Naive thymus-derived CD4-positive, alpha-beta T cell (primary cell): Measurements from ENCODE around the gene CREB3L4. TPM values are rescaled to one million over a fixed set of nuclear protein-coding genes. Genes with fewer than 3 reads are reported as not detected.
A peak's percentile ranks its signal among the peaks of the same experiment; 100 is the strongest.
"Not testable (repeated sequence)": the region's sequence is repeated elsewhere in the genome, so short reads cannot be mapped to it uniquely, and the experiment has no call there.

Experiments
- ATAC-seq: fragments of 150-1000 bp; cut with Tn5 transposase; 2 replicates; pipeline ENCODE4 v1.10.0; 2021; ENCODE audit warnings: mild to moderate bottlenecking, moderate library complexity
- CTCF ChIA-PET: fragments of 350-600 bp; sonication (Branson Sonifier 250); formaldehyde crosslinking; loops from one replicate; lab custom pipeline; 2021; ENCODE audit warnings: antibody characterized with exemption; lab: Charles Lee
- POLR2A ChIA-PET: fragments of 350-600 bp; sonication (Branson Sonifier 250); formaldehyde crosslinking; loops from one replicate; lab custom pipeline; 2021; ENCODE audit warnings: antibody characterized with exemption, inconsistent platforms; lab: Charles Lee
- DNase-seq, 9 donors: peaks; one replicate each; pipeline versions ENCODE4 v3.0.0 to v3.0.0-alpha.2; 2020 to 2022; ENCODE audit warnings: mixed read lengths in 1 of 9
- H3K27ac ChIP-seq: one replicate; pipeline ENCODE4 v1.7.0; 2013; ENCODE audit warnings: mild to moderate bottlenecking, low read depth, low read length, moderate library complexity
- H3K27me3 ChIP-seq, 2 donors: one replicate each; pipeline ENCODE4 v1.7.0; 2013; ENCODE audit warnings: low read length in 2 of 2, mild to moderate bottlenecking in 2 of 2, moderate library complexity in 2 of 2; ENCODE audit not compliant: control insufficient read depth in 2 of 2, insufficient read depth in 2 of 2
- H3K36me3 ChIP-seq, 3 experiments: 1 replicate in 2 of 3; 2 replicates in 1 of 3; pipeline ENCODE4 v1.7.0; 2013; ENCODE audit warnings: low read length in 3 of 3, mild to moderate bottlenecking in 3 of 3, moderate library complexity in 1 of 3; ENCODE audit not compliant: insufficient read depth in 3 of 3, control insufficient read depth in 2 of 3
- H3K4me1 ChIP-seq, 2 donors: one replicate each; pipeline ENCODE4 v1.7.0; 2013; ENCODE audit warnings: low read length in 2 of 2, mild to moderate bottlenecking in 2 of 2, moderate library complexity in 1 of 2; ENCODE audit not compliant: control insufficient read depth in 2 of 2, insufficient read depth in 2 of 2
- H3K4me3 ChIP-seq: 2 replicates; pipeline ENCODE4 v1.7.0; 2013; ENCODE audit warnings: mild to moderate bottlenecking, low read length
- H3K9me3 ChIP-seq, 3 experiments: 1 replicate in 2 of 3; 2 replicates in 1 of 3; pipeline ENCODE4 v1.7.0; 2013; ENCODE audit warnings: low read length in 3 of 3; ENCODE audit not compliant: control insufficient read depth in 2 of 3
- H3K27ac Mint-ChIP-seq, 9 donors: one replicate each; pipeline ENCODE4 v1.8.0; 2020 to 2022; ENCODE audit warnings: mixed read lengths in 9 of 9, mild to moderate bottlenecking in 8 of 9, moderate library complexity in 5 of 9, inconsistent platforms in 2 of 9
- H3K27me3 Mint-ChIP-seq, 5 donors: one replicate each; pipeline ENCODE4 v1.8.0; 2021 to 2022; ENCODE audit warnings: mixed read lengths in 5 of 5, mild to moderate bottlenecking in 1 of 5
- H3K36me3 Mint-ChIP-seq, 5 donors: one replicate each; pipeline ENCODE4 v1.8.0; 2020 to 2022; ENCODE audit warnings: mixed read lengths in 5 of 5, mild to moderate bottlenecking in 3 of 5, inconsistent platforms in 1 of 5
- H3K4me1 Mint-ChIP-seq, 7 donors: one replicate each; pipeline ENCODE4 v1.8.0; 2020 to 2022; ENCODE audit warnings: mixed read lengths in 7 of 7, mild to moderate bottlenecking in 3 of 7, inconsistent platforms in 1 of 7
- H3K4me3 Mint-ChIP-seq, 10 donors: one replicate each; pipeline ENCODE4 v1.8.0; 2020 to 2022; ENCODE audit warnings: mild to moderate bottlenecking in 10 of 10, mixed read lengths in 10 of 10, moderate library complexity in 6 of 10, inconsistent platforms in 2 of 10
- H3K9me3 Mint-ChIP-seq, 11 donors: one replicate each; pipeline ENCODE4 v1.8.0; 2020 to 2022; ENCODE audit warnings: mixed read lengths in 11 of 11, mild to moderate bottlenecking in 4 of 11, inconsistent platforms in 1 of 11, moderate library complexity in 1 of 11
- intact Hi-C, 2 donors: fragments of 100-400 bp; cut with micrococcal nuclease; formaldehyde crosslinking; loops; one replicate each; pipeline ENCODE4 v1.15.1; 2023
- polyA plus RNA-seq, 2 donors: library from polyadenylated mRNA; unstranded; fragments of 300-500 nt; fragmentation: Illumina TruSeq; gene quantifications; one replicate each; pipeline ENCODE4 v1.2.3, GENCODE V29; 2021
- total RNA-seq, 6 experiments: library from RNA in 5 of 6; stranded (reverse) in 5 of 6; gene quantifications; 1 replicate in 5 of 6; 2 replicates in 1 of 6; pipeline ENCODE4 v1.2.3 and lab custom pipeline; 2021 to 2026

CREB3L4 gene
- total and polyA plus RNA-seq, 7 experiments from 2014 or later: 4.6 to 8.4 (median 7.0) TPM

- DNase-seq: no peak
- H3K36me3 ChIP-seq: peaks cover 0 to 46% (median 3%) of the 10 kb centered on the region in 3 experiments
- ATAC-seq: no peak
- intact Hi-C loops: no loop called here
- peaks cover 9 to 21% of the 10 kb centered on the region in 2 donors for H3K4me1 ChIP-seq
- no peaks in the 10 kb centered on the region for H3K9me3 Mint-ChIP-seq
- ChIA-PET CTCF (interaction anchor here (1.3 to 2.0 kb wide), 2 partner anchors 16 to 70 kb away, joined by 3 to 5 read pairs; no protein-coding TSS in a partner anchor), POLR2A (interaction anchor here (1.3 to 8.8 kb wide), 6 partner anchors 6 to 28 kb away, joined by 6 to 157 read pairs (median 56); partner anchors contain the start of genes CREB3L4, CRTC2, DENND4B and RAB13)
- H3K27ac Mint-ChIP-seq: peak overlapping the region in 5 of 9 donors; percentile 28 to 67 (median 29)
- peaks cover 17 to 59% (median 48%) of the 10 kb centered on the region in 7 donors for H3K4me1 Mint-ChIP-seq
- no peak overlapping the region for H3K27ac ChIP-seq
- no peak overlapping the region for H3K4me3 Mint-ChIP-seq
- H3K27me3 ChIP-seq: no peaks in the 10 kb centered on the region
- H3K27me3 Mint-ChIP-seq: no peaks in the 10 kb centered on the region
- no peak overlapping the region for H3K4me3 ChIP-seq
- no peaks in the 10 kb centered on the region for H3K9me3 ChIP-seq
- peaks cover 5 to 20% (median 13%) of the 10 kb centered on the region in 5 donors for H3K36me3 Mint-ChIP-seq
Measured at GRCh38 chr1:153973525-153973924, 5.8 kb downstream of the CREB3L4 start.

GRCh38 chr1:153976819-153977249 lies 9.1 kb downstream of the CREB3L4 start:
- intact Hi-C loops: loop anchor here (1.0 to 5.0 kb wide), 10 partner anchors 9 to 295 kb away; partner anchors contain the start of genes CREB3L4 (in 2 of the 2), CRTC2 (in 2 of the 2), RAB13 (in 2 of the 2) and RPS27 (in 2 of the 2)
- DNase-seq (peak in 1 of 9 donors; percentile 29), ATAC-seq (no peak)
- peaks cover 9 to 18% of the 10 kb centered on the region in 2 donors for H3K4me1 ChIP-seq
- Mint-ChIP-seq H3K27me3 (no peaks in the 10 kb centered on the region), H3K4me3 (peak overlapping the region; percentile 92 to 99 (median 97)), H3K9me3 (no peaks in the 10 kb centered on the region), H3K36me3 (peaks cover 5 to 20% (median 13%) of the 10 kb centered on the region in 5 donors), H3K27ac (peak overlapping the region; percentile 84 to 98 (median 94)), H3K4me1 (peaks cover 23 to 58% (median 46%) of the 10 kb centered on the region in 7 donors)
- H3K4me3 ChIP-seq: peak overlapping the region; percentile 94
- ChIA-PET CTCF (interaction anchor here (0.8 to 2.9 kb wide), 9 partner anchors 8 to 55 kb away, joined by 3 to 18 read pairs (median 3); partner anchors contain the start of genes DENND4B and RAB13), POLR2A (interaction anchor here (0.6 to 8.8 kb wide), 13 partner anchors 9 to 191 kb away, joined by 3 to 157 read pairs (median 15); partner anchors contain the start of genes CREB3L4, CRTC2, DENND4B and GATAD2B)
- no peaks in the 10 kb centered on the region for H3K27me3 ChIP-seq
- H3K36me3 ChIP-seq: peaks cover 0 to 46% (median 3%) of the 10 kb centered on the region in 3 experiments
- peak overlapping the region; percentile 96 for H3K27ac ChIP-seq
- H3K9me3 ChIP-seq: no peaks in the 10 kb centered on the region

GRCh38 chr1:153977250-153978240 lies 9.8 kb downstream of the CREB3L4 start, which contains the start of gene JTB:
JTB (minus strand) TSS chr1:153977674; CDS start chr1:153977252, 422 bp downstream.
- Mint-ChIP-seq H3K4me1 (peaks cover 23 to 51% (median 40%) of the 10 kb centered on the region in 7 donors), H3K9me3 (no peaks in the 10 kb centered on the region), H3K4me3 (peak within 1 kb of the TSS; percentile 92 to 99 (median 97)), H3K27ac (peak within 1 kb of the TSS; percentile 84 to 98 (median 94)), H3K36me3 (peaks cover 5 to 19% (median 13%) of the 10 kb centered on the region in 5 donors), H3K27me3 (no peaks in the 10 kb centered on the region)
- peak within 1 kb of the TSS; percentile 96 for H3K27ac ChIP-seq
- ChIA-PET CTCF (interaction anchor here (0.8 to 2.9 kb wide), 14 partner anchors 9 to 164 kb away, joined by 3 to 18 read pairs (median 4); partner anchors contain the start of genes CREB3L4, CRTC2, DENND4B and GATAD2B), POLR2A (interaction anchor here (0.6 to 8.8 kb wide), 25 partner anchors 10 to 1066 kb away, joined by 3 to 157 read pairs (median 5); partner anchors contain the start of genes CHTOP, CREB3L4, CRTC2 and DENND4B)
- H3K36me3 ChIP-seq: peaks cover 0 to 45% (median 3%) of the 10 kb centered on the region in 3 experiments
- no peaks in the 10 kb centered on the region for H3K9me3 ChIP-seq
- DNase-seq: peak; percentile 65 to 89 (median 78)
- intact Hi-C loops: loop anchor here (1.0 to 5.0 kb wide), 10 partner anchors 9 to 295 kb away; partner anchors contain the start of genes CREB3L4 (in 2 of the 2), CRTC2 (in 2 of the 2), RAB13 (in 2 of the 2) and RPS27 (in 2 of the 2)
- H3K4me1 ChIP-seq: peaks cover 9 to 15% of the 10 kb centered on the region in 2 donors
- no peaks in the 10 kb centered on the region for H3K27me3 ChIP-seq
- ATAC-seq: peak; percentile 98
- peak within 1 kb of the TSS; percentile 94 for H3K4me3 ChIP-seq

GRCh38 chr1:153978274-153978909 lies 10.7 kb downstream of the CREB3L4 start:
- Mint-ChIP-seq H3K4me1 (peaks cover 23 to 44% (median 40%) of the 10 kb centered on the region in 7 donors), H3K27ac (peak overlapping the region; percentile 84 to 96 (median 93)), H3K27me3 (no peaks in the 10 kb centered on the region), H3K36me3 (peaks cover 5 to 17% (median 13%) of the 10 kb centered on the region in 5 donors), H3K4me3 (peak overlapping the region; percentile 92 to 99 (median 97)), H3K9me3 (no peaks in the 10 kb centered on the region)
- ATAC-seq (no peak), DNase-seq (no peak)
- intact Hi-C loops: loop anchor here in 1 of 2 donors (5.0 kb wide), 1 partner anchor 294 kb away; the partner anchor contains the start of gene HAX1
- CTCF ChIA-PET: interaction anchor here (0.9 to 2.9 kb wide), 10 partner anchors 8 to 164 kb away, joined by 3 to 18 read pairs (median 5); partner anchors contain the start of genes CREB3L4, DENND4B, GATAD2B and RAB13
- no peaks in the 10 kb centered on the region for H3K9me3 ChIP-seq
- H3K27ac ChIP-seq: peak overlapping the region; percentile 96
- H3K27me3 ChIP-seq: no peaks in the 10 kb centered on the region
- H3K4me3 ChIP-seq: peak overlapping the region; percentile 94
- POLR2A ChIA-PET: interaction anchor here (0.6 to 8.8 kb wide), 20 partner anchors 11 to 1065 kb away, joined by 3 to 157 read pairs (median 6); partner anchors contain the start of genes CHTOP, CREB3L4, CRTC2 and DENND4B
- peaks cover 9 to 15% of the 10 kb centered on the region in 2 donors for H3K4me1 ChIP-seq
- H3K36me3 ChIP-seq: peaks cover 0 to 37% (median 3%) of the 10 kb centered on the region in 3 experiments

- not testable (repeated sequence) for DNase-seq, ATAC-seq, H3K9me3 ChIP-seq, H3K27me3 ChIP-seq, H3K27me3 Mint-ChIP-seq, H3K9me3 Mint-ChIP-seq, H3K4me3 ChIP-seq, H3K27ac ChIP-seq
- H3K27ac Mint-ChIP-seq: peak overlapping the region in 3 of 9 donors; percentile 17 to 93 (median 90)
- ChIA-PET POLR2A (interaction anchor here (1.7 to 8.8 kb wide), 8 partner anchors 10 to 346 kb away, joined by 4 to 157 read pairs (median 38); partner anchors contain the start of genes CHTOP, CREB3L4, CRTC2 and DENND4B), CTCF (interaction anchor here (1.1 to 2.9 kb wide), 3 partner anchors 8 to 165 kb away, joined by 3 to 18 read pairs (median 11); partner anchors contain the start of genes CREB3L4 and RAB13)
- H3K36me3 Mint-ChIP-seq: peaks cover 5 to 14% (median 12%) of the 10 kb centered on the region in 5 donors
- intact Hi-C loops: loop anchor here in 1 of 2 donors (5.0 kb wide), 1 partner anchor 293 kb away; the partner anchor contains the start of gene HAX1
- peaks cover 23 to 40% (median 36%) of the 10 kb centered on the region in 7 donors for H3K4me1 Mint-ChIP-seq
- H3K36me3 ChIP-seq: peaks cover 0 to 30% (median 2%) of the 10 kb centered on the region in 3 experiments
- peak overlapping the region; percentile 45 to 99 (median 96) for H3K4me3 Mint-ChIP-seq
- peaks cover 9 to 15% of the 10 kb centered on the region in 2 donors for H3K4me1 ChIP-seq
Measured at GRCh38 chr1:153979091-153979490, 11.4 kb downstream of the CREB3L4 start.
